Stimulated activated CD4-positive, alpha-beta T cell treated with anti-CD3 and anti-CD28 coated beads, Interleukin-1b, Interleukin-23, amount 100 ng/mL, for 48 hours (primary cell): ENCODE measurements around the gene SOD2.
A peak's percentile ranks its signal among the peaks of the same experiment; 100 is the strongest.
"Not testable (repeated sequence)": the region's sequence is repeated elsewhere in the genome, so short reads cannot be mapped to it uniquely, and the experiment has no call there.

Source experiments
- DNase-seq: peaks from one replicate; pipeline ENCODE4 v3.0.0-alpha.2; 2020

Gene SOD2

GRCh38 chr6:159680104-159680503, 12.9 kb downstream of the SOD2 start:
- DNase-seq, result no peak

- DNase-seq, result peak; percentile 54
Observed at GRCh38 chr6:159679091-159680077, 13.7 kb downstream of the SOD2 start.

- DNase-seq, result no peak
Observed at GRCh38 chr6:159678574-159678973, 14.5 kb downstream of the SOD2 start.

- DNase-seq, result no peak
Observed at GRCh38 chr6:159677506-159678165, 15.4 kb downstream of the SOD2 start.

- DNase-seq, result no peak
Observed at GRCh38 chr6:159676890-159677505, 16.0 kb downstream of the SOD2 start.

GRCh38 chr6:159676236-159676635, 16.8 kb downstream of the SOD2 start:
- not testable (repeated sequence) for DNase-seq

GRCh38 chr6:159665868-159666635, 27.0 kb downstream of the SOD2 start:
- DNase-seq, result no peak

GRCh38 chr6:159663368-159663889, 29.6 kb downstream of the SOD2 start:
- not testable (repeated sequence) for DNase-seq

- not testable (repeated sequence) for DNase-seq
Observed at GRCh38 chr6:159661977-159662376, 31.1 kb downstream of the SOD2 start.

- DNase-seq, result no peak
Observed at GRCh38 chr6:159655409-159655988, 37.5 kb downstream of the SOD2 start.

- DNase-seq, result no peak
Observed at GRCh38 chr6:159654483-159655098, 38.5 kb downstream of the SOD2 start.

- DNase-seq, result no peak
Observed at GRCh38 chr6:159650314-159650713, 42.7 kb downstream of the SOD2 start.

- DNase-seq, result no peak
Observed at GRCh38 chr6:159649441-159649840, 43.6 kb downstream of the SOD2 start.

- DNase-seq, result no peak
Observed at GRCh38 chr6:159646733-159647132, 46.3 kb downstream of the SOD2 start.

- no peak for DNase-seq
Observed at GRCh38 chr6:159646116-159646515, 46.9 kb downstream of the SOD2 start.

- DNase-seq, result no peak
Observed at GRCh38 chr6:159645640-159646039, 47.4 kb downstream of the SOD2 start.
